Aorta (tissue), 5 donors: ENCODE results near the gene EVA1A. TPM values are rescaled to one million over a fixed set of nuclear protein-coding genes. Genes with fewer than 3 reads are reported as not detected.
"Not testable (repeated sequence)": the region's sequence is repeated elsewhere in the genome, so short reads cannot be mapped to it uniquely, and the experiment has no call there.

ENCODE experiments used
- ATAC-seq: fragments of 200-7000 bp; cut with Tn5 transposase; one replicate; pipeline ENCODE4 v1.9.1; 2022; ENCODE audit warnings: moderate library complexity; ENCODE audit not compliant: low FRiP score
- DNase-seq, 2 donors: peaks; one replicate each; pipeline ENCODE4 v3.0.0-alpha.2; 2020
- H3K27ac ChIP-seq, 2 donors: one replicate each; pipeline ENCODE4 v1.5.1; 2013; ENCODE audit warnings: low read length in 2 of 2, mild to moderate bottlenecking in 2 of 2, moderate library complexity in 2 of 2, control low read depth in 1 of 2, inconsistent platforms in 1 of 2, low read depth in 1 of 2
- H3K27me3 ChIP-seq, 2 donors: one replicate each; pipeline ENCODE4 v1.6.1; 2013; ENCODE audit warnings: control low read depth in 1 of 2, low read length in 1 of 2, mild to moderate bottlenecking in 1 of 2, moderate library complexity in 1 of 2; ENCODE audit not compliant: insufficient read depth in 2 of 2, control insufficient read depth in 1 of 2
- H3K36me3 ChIP-seq, 2 donors: one replicate each; pipeline ENCODE4 v1.6.1; 2013; ENCODE audit warnings: control low read depth in 1 of 2, low read length in 1 of 2, mild to moderate bottlenecking in 1 of 2; ENCODE audit not compliant: insufficient read depth in 2 of 2, control insufficient read depth in 1 of 2
- H3K4me1 ChIP-seq, 2 donors: one replicate each; pipeline ENCODE4 v1.6.1; 2013; ENCODE audit warnings: low read length in 2 of 2, control low read depth in 1 of 2, mild to moderate bottlenecking in 1 of 2, moderate library complexity in 1 of 2; ENCODE audit not compliant: insufficient read depth in 2 of 2, control insufficient read depth in 1 of 2
- H3K4me3 ChIP-seq, 2 donors: one replicate each; pipeline ENCODE4 v1.5.1; 2013; ENCODE audit warnings: low read length in 2 of 2, control low read depth in 1 of 2, mild to moderate bottlenecking in 1 of 2
- H3K9me3 ChIP-seq: one replicate; pipeline ENCODE4 v1.6.1; 2013; ENCODE audit warnings: mild to moderate bottlenecking, low read length; ENCODE audit not compliant: control insufficient read depth
- WGBS, 2 donors: extraction: QIAGEN DNeasy Blood & Tissue Kit; methylation state at CpG; one replicate each; pipeline ENCODE4 v1.1.7; 2013; 5-methylcytosine and 5-hydroxymethylcytosine counted together
- intact Hi-C, 2 donors: fragments of 100-400 bp; cut with DNase I; formaldehyde crosslinking; loops; one replicate each; pipeline versions ENCODE4 v1.14.2 to v1.15.0; 2022
- polyA plus RNA-seq, 2 donors: library from polyadenylated mRNA; stranded (reverse); fragments of 200-250 nt; gene quantifications; one replicate each; pipeline ENCODE4 v1.2.3, GENCODE V29; 2013
- total RNA-seq, 2 donors: library from RNA; stranded (reverse); fragmentation: NEBNext Ultra II Directional; extraction: Animal tissue kit (Norgen Biotek cat#: 25700); gene quantifications; one replicate each; pipeline ENCODE4 v1.2.1, GENCODE V29; 2021
- donor health status: healthy with polysubstance abuse.
- donor health status: Bipolar disorder and iron deficiency.
- donor health status: DM: no; HTN: no; CAD: no.
- donor health status: DM: no; HTN: no; CAD: no.
- donor health status: DM: yes; HTN: yes; CAD: no.

Gene EVA1A
- total and polyA plus RNA-seq, 4 donors, result 0.82 to 6.0 (median 2.4) TPM

DNA sequence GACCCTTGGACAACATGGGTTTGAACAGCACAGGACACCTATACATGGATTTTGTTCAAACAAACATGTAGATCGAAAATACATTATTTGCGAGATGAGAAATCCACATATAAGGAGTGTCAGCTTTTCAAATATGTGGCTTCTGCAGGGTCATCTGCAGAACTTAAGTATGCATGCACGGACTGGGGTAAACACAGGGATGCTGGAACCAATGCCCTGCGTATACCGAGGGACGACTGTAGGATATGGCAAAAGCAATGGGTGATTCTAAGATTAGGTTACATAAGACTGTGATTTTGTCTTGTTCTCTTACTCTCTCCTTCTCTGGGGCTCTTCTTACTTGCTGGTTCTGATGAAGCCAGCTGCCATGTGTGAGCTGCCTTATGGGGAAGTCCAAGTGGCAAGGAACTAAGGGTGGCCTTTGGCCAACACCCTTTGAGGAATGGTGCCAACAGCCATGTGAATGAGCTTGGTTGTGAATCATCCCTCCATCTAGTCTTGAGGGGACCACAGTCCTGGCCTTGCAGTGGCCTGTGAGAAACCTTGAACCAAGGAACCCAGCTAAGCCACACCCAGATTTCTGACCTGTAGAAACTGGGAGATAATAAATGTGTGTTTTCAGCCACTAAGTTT is 66.5 kb downstream of the EVA1A start:
- Histone ChIP-seq H3K27ac (no peak overlapping the region), H3K36me3 (no peaks in the 10 kb centered on the region), H3K9me3 (peaks cover 3% of the 10 kb centered on the region), H3K4me1 (no peaks in the 10 kb centered on the region), H3K4me3 (no peak overlapping the region), H3K27me3 (no peaks in the 10 kb centered on the region)
- ATAC-seq (no peak), DNase-seq (no peak)
- WGBS, 2 donors, result 95 to 96% methylated on average over 6 of the region's 6 CpGs
- intact Hi-C loops, result no loop called here

DNA sequence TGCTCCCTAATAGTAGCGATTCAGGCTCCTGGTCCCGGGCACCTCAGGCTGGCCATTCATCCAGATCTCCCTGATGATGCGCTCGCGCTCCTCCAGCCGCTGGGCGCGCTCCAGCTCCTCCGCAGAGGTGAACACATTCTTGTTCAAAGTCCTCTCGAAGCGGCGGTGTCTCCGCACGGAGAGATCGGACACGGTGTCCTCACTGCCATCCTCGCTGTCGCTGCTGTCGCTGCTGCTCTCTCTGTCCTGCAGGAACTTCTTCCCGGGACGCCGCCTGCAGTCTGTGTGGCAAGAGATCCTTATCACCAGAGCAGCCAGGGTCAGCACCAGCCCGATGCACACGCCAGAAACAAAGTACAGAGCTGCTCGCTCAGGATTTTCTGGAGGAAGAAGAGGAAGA is 67.5 kb downstream of the EVA1A start:
- Histone ChIP-seq H3K27me3 (no peaks in the 10 kb centered on the region), H3K9me3 (peaks cover 3% of the 10 kb centered on the region), H3K27ac (no peak overlapping the region), H3K4me1 (no peaks in the 10 kb centered on the region), H3K36me3 (no peaks in the 10 kb centered on the region), H3K4me3 (no peak overlapping the region)
- 83 to 90% methylated on average over 25 of the region's 25 CpGs for WGBS, 2 donors
- intact Hi-C loops, result no loop called here
- DNase-seq (peak in 1 of 2 donors; percentile 74), ATAC-seq (no peak)

DNA sequence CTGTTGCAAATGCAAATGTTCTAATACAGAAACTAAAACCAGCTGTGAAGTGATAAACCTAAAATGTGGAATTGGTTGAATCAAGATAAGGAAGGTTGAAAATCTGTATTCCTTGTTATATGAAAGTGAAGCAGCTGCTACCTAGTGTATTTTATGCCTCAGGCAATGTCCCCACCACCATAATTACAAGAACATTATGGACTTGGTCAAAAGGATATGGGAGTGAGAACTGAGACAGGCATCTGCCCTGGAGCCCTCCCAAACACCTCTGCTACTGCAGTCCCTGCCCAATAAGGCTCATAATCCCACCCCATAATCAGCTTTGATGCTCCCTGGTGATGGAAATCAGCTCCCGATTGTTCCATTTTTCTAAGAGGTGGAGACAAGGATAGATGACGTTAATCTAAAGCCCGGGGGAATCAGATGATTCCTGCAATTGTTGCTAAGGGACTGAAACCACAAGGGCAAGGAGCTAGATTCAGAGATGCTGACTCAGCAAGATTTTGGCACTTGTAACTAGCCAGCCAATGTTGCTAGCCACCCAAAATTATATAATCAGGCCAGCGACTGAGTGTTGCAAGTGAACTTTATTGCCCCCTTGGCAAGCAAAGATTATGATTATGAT is 69.5 kb downstream of the EVA1A start:
- H3K27ac ChIP-seq, result no peak overlapping the region
- peaks cover 3% of the 10 kb centered on the region for H3K9me3 ChIP-seq
- H3K27me3 ChIP-seq, result no peaks in the 10 kb centered on the region
- no peak overlapping the region for H3K4me3 ChIP-seq
- ATAC-seq, result no peak
- H3K4me1 ChIP-seq, result no peaks in the 10 kb centered on the region
- intact Hi-C loops, result no loop called here
- no peak for DNase-seq
- WGBS, 2 donors, result 71 to 75% methylated on average over 4 of the region's 4 CpGs
- no peaks in the 10 kb centered on the region for H3K36me3 ChIP-seq

DNA sequence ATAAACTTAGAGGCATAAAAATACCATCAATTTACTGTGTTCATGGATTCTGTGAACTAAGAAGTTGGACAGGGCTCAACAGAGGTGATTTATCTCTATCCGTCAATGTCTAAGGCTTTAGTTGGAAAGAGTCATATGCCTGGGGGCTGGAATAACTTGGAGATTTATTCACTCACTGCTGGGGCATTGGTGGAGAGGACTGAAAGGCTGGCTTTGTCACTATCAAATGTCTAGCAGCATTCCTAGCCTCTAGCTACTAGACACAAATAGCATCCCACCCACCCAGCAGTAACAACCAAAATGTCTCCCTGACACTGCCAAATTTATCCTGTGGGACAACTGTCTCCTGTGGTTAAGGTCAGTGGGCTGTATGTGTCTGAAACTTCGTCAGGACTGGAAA is 71.0 kb downstream of the EVA1A start:
- Histone ChIP-seq H3K27ac (no peak overlapping the region), H3K4me1 (no peaks in the 10 kb centered on the region), H3K9me3 (peaks cover 3% of the 10 kb centered on the region), H3K27me3 (no peaks in the 10 kb centered on the region), H3K36me3 (no peaks in the 10 kb centered on the region), H3K4me3 (no peak overlapping the region)
- no peak for DNase-seq
- intact Hi-C loops, result no loop called here
- WGBS, 2 donors, result 22 to 26% methylated on average over 2 of the region's 2 CpGs
- ATAC-seq, result no peak

DNA sequence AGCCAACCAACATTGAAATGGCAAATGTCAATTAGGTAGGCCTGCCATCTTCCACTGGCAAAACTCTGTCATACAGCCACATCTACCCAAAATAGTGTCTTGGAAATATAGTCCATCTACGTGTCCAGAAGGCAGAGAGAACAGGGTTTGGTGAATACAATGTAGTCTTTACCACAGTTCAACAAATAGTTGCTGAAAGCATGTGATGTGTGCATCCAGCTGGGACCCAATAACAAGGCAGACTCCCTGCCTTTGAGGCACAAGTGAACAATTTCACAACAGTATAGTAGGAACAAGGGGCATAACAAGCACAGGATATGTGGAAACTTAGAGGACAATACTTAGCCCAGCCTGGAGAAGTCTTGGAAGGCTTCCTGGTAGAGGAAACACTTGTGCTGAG is 72.6 kb downstream of the EVA1A start:
- H3K9me3 ChIP-seq, result no peaks in the 10 kb centered on the region
- H3K36me3 ChIP-seq, result no peaks in the 10 kb centered on the region
- H3K4me1 ChIP-seq, result no peaks in the 10 kb centered on the region
- H3K27me3 ChIP-seq, result no peaks in the 10 kb centered on the region
- 74 to 79% methylated on average over 1 of the region's 1 CpG for WGBS, 2 donors
- intact Hi-C loops, result no loop called here
- no peak overlapping the region for H3K27ac ChIP-seq
- H3K4me3 ChIP-seq, result no peak overlapping the region
- ATAC-seq, result no peak
- DNase-seq, result no peak

DNA sequence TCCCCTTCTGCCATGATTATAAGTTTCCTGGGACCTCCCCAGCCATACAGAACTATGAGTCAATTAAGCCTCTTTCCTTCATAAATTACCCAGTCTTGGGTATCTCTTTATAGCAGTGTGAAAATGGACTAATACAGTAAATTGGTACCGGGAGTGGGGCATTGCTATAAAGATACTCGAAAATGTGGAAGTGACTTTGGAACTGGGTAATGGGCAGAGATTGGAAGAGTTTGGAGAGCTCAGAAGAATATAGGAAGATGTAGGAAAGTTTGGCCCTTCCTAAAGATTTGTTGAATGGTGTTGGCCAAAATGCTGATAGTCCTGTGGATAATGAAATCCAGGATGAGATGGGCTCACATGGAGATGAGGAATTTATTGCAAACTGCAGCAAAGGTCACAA is 74.0 kb downstream of the EVA1A start:
- H3K4me1 ChIP-seq, H3K9me3 ChIP-seq, H3K27me3 ChIP-seq, intact Hi-C loops, H3K36me3 ChIP-seq, DNase-seq, ATAC-seq, H3K27ac ChIP-seq, H3K4me3 ChIP-seq: not testable (repeated sequence)
- 92 to 94% methylated on average over 2 of the region's 2 CpGs for WGBS, 2 donors

DNA sequence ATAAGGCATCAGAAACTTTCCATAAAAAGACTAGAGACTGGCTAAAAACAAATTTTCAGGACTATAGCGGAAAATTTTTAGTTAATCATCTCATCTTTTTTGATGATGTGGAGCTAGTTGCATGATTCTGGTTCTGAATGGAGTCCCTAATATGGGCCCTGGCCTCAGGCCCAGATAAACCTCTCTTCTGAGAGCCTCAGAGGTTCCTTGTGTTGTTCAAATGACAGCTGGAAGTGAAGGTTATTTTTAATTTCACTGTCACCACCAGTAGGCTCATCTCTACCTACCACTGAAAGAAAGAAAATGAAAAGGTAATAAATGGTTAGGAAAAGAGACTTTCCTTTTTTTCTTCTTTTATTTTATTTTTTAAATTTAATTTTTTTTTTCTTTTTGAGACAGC is 75.9 kb downstream of the EVA1A start:
- no peak overlapping the region for H3K27ac ChIP-seq
- H3K27me3 ChIP-seq, result no peaks in the 10 kb centered on the region
- 83 to 90% methylated on average over 1 of the region's 1 CpG for WGBS, 2 donors
- intact Hi-C loops, result no loop called here
- H3K9me3 ChIP-seq, result peaks cover 1% of the 10 kb centered on the region
- no peaks in the 10 kb centered on the region for H3K36me3 ChIP-seq
- H3K4me1 ChIP-seq, result no peaks in the 10 kb centered on the region
- H3K4me3 ChIP-seq, result no peak overlapping the region
- ATAC-seq (no peak), DNase-seq (no peak)

DNA sequence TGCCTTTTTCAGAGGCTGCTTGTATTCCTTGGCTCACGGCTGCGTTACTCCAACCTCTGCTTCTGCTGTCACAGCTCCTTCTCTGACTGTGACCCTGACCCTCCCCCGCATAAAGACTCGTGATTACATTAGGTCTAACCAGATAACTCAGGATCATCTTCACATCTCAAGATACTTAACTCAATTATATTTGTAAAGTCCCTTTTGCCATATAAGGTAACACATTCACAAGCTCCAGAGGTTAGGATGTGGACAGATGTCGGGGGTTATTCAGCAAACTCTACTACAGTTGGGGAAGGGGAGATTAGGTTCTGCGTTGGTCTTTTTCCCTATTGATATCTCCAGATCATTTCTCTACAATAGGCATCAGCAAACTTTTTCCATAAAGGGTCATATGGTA is 76.9 kb downstream of the EVA1A start:
- Histone ChIP-seq H3K27me3 (no peaks in the 10 kb centered on the region), H3K4me1 (no peaks in the 10 kb centered on the region), H3K4me3 (no peak overlapping the region), H3K27ac (no peak overlapping the region), H3K36me3 (no peaks in the 10 kb centered on the region), H3K9me3 (peaks cover 1% of the 10 kb centered on the region)
- ATAC-seq (no peak), DNase-seq (no peak)
- intact Hi-C loops, result no loop called here
- 82 to 85% methylated on average over 6 of the region's 6 CpGs for WGBS, 2 donors

DNA sequence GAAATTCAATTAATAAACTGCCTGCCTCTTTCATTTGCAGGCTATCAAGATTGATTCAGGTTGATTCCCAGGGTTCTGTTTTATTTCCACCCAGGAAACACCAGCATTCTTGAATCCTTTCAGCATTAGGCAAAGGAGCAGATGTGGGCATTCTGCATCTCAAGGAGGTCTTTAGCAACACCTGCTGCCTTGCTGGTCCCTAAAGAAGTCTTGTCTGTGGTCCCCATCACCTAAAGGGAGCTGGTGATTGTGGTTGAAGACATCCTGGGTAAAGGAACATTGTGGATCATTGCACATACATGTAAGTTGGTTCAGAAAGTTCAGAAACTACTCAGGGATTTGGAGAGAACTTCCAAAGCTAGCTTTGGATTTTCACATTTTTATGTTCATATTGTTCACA is 78.3 kb downstream of the EVA1A start:
- intact Hi-C loops, result no loop called here
- no peak overlapping the region for H3K27ac ChIP-seq
- peaks cover 1% of the 10 kb centered on the region for H3K9me3 ChIP-seq
- no peaks in the 10 kb centered on the region for H3K4me1 ChIP-seq
- ATAC-seq (no peak), DNase-seq (no peak)
- H3K27me3 ChIP-seq, result no peaks in the 10 kb centered on the region
- no peaks in the 10 kb centered on the region for H3K36me3 ChIP-seq
- H3K4me3 ChIP-seq, result no peak overlapping the region
